Omental fat pad (tissue), 4 donors: ENCODE measurements around the gene SLC38A5. TPM values are rescaled to one million over a fixed set of nuclear protein-coding genes. Genes with fewer than 3 reads are reported as not detected.

Source experiments
- ATAC-seq: fragments of 150-250 bp; one replicate; pipeline ENCODE4 v1.9.1; 2016; ENCODE audit warnings: mild to moderate bottlenecking, moderate library complexity; ENCODE audit not compliant: low FRiP score
- DNase-seq: peaks from one replicate; pipeline ENCODE4 v3.0.0-alpha.2; 2019; ENCODE audit warnings: low spot score
- total RNA-seq, 4 donors: library from RNA; depleted of rRNA; stranded (reverse); fragments of >200 nt; gene quantifications; one replicate each; pipeline ENCODE4 v1.1.0, GENCODE V29; 2016
- TF ChIP-seq, protein P1 (sequence below), 3 donors: fragments of 450-650 bp; IDR thresholded peaks; one replicate each; pipeline ENCODE4 v1.5.1; 2016 to 2017; ENCODE audit warnings: antibody characterized with exemption in 3 of 3, mild to moderate bottlenecking in 3 of 3, moderate library complexity in 2 of 3

Gene SLC38A5
- total RNA-seq, 4 donors from 2014 or later = 2.8 to 11.9 (median 9.6) TPM

DNA sequence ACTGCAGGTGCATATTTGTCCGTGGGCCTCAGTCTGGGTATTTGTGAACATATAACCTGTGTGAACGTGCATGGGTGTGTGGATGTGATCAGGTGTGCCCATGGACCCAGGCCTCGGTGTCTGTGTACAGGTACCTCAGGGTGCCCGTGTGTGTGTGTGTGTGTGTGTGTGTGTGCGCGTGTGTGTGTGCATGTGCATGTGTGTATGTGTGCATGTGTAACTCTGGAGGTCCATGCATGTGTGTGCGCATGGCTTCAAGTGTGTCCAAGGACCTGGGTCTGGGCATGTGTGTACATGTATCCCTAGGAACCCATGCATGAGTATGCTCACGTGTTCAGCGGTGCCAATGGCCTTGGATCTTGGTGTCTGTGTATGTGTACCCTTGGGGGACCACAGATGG is 21.7 kb upstream of the SLC38A5 start:
- ATAC-seq = no peak
- DNase-seq = no peak
- TF ChIP-seq, protein P1, sequence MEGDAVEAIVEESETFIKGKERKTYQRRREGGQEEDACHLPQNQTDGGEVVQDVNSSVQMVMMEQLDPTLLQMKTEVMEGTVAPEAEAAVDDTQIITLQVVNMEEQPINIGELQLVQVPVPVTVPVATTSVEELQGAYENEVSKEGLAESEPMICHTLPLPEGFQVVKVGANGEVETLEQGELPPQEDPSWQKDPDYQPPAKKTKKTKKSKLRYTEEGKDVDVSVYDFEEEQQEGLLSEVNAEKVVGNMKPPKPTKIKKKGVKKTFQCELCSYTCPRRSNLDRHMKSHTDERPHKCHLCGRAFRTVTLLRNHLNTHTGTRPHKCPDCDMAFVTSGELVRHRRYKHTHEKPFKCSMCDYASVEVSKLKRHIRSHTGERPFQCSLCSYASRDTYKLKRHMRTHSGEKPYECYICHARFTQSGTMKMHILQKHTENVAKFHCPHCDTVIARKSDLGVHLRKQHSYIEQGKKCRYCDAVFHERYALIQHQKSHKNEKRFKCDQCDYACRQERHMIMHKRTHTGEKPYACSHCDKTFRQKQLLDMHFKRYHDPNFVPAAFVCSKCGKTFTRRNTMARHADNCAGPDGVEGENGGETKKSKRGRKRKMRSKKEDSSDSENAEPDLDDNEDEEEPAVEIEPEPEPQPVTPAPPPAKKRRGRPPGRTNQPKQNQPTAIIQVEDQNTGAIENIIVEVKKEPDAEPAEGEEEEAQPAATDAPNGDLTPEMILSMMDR (IDR thresholded peaks at IDR 0.05) = no peak

DNA sequence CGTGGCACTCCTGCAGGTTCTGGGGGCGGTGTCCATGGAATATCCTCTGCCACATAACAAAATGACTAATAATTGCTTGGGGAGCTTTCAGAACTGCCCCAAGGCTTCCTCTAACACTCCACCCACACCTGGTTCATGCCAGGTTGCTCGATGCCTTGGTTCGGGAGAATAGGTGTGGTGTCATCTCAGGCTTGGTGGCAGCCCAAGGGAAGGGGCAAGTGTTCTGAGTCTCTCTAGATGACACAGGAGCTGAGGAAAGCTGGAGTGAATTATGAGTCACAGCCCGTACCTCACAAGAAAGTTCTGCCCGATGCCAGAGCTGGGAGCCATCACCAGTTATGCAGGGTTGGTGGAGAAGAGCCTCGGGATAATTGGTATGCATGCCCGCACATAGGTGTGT is 20.6 kb upstream of the SLC38A5 start:
- TF ChIP-seq, protein P1 (IDR thresholded peaks at IDR 0.05) = no peak
- no peak for ATAC-seq
- no peak for DNase-seq

DNA sequence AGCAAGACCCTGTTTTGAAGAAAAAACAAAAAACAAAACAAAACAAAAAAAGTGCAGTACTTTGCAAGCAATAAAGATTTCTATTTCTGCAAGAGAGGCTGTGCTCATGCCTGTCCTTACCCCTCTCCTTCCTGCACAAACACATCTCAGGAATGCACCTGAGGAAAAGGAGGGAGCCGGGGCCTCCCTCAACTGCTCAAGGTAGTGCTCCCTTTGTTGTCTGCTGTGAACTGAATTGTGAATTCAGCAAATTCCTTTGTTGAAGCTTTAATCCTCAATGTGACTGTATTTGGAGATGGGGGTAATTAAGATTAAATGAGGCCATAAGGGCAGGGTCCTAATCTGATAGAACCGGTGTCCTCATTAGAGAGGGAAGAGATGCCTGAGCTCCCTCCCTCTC is 19.8 kb upstream of the SLC38A5 start:
- no peak for DNase-seq

DNA sequence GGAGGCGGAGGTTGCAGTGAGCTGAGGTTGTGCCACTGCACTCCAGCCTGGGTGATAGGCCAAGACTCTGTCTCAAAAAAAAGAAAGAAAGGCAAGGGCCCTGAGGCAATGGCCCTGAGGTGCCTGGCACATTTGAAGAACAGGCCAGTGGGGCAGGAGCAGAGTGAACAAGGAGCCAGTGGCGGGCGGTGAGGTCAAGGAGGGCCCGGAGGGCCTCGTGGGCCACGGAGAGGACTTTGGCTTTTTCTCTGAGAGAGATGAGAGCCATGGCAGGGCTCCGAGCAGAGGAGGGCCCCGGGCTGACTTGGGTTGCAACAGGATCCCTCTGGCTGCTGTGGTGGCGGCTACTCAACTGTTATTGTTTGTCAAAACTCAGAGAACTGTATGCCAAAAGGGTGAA is 19.2 kb upstream of the SLC38A5 start:
- TF ChIP-seq, protein P1 (IDR thresholded peaks at IDR 0.05) = no peak
- ATAC-seq (no peak), DNase-seq (no peak)

More for the DNA sequence above, 19.8 kb upstream of the SLC38A5 start:
- ATAC-seq = no peak
- TF ChIP-seq, protein P1 (IDR thresholded peaks at IDR 0.05) = no peak

DNA sequence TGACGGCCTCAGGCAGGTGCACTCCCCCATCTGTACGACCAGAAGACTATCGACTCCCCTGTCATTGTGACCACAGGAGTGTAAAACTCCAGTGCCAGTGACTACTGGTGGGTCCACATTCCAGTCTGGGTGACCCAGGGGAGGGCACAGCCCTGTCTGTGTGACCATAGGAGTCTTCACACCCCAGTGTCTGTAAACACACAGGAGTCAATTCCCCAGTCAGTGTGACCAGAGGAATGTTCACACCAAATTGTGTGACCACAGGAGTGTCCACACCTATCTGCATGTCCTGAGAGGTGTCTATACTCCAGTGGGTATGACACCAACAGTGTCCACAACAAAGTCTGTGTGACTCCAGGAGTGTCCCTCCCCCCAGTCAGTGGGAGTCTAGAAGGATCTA is 18.0 kb upstream of the SLC38A5 start:
- no peak for DNase-seq
- TF ChIP-seq, protein P1 (IDR thresholded peaks at IDR 0.05) = no peak
- ATAC-seq = no peak

DNA sequence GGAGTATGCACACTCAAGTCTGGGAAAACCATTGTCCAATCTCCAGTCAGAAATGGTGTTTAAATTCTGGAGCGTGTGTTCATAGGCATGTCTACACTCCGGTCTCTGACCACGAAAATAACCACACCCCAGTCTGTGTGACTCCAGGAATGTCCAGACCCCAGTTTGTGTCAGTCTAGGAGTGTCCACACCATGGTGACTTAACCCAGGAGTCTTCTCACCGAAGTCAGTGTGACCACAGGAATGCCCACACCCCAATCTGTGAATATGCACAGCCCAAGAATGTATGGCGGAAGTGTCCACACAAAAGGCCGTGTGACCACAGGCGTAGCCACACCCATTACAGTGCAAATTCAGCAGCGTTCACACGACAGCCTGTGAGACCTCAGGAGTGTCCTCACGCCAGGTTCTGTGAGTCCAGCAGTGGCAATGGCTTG is 17.3 kb upstream of the SLC38A5 start:
- DNase-seq (no peak), ATAC-seq (no peak)
- TF ChIP-seq, protein P1 (IDR thresholded peaks at IDR 0.05) = no peak

DNA sequence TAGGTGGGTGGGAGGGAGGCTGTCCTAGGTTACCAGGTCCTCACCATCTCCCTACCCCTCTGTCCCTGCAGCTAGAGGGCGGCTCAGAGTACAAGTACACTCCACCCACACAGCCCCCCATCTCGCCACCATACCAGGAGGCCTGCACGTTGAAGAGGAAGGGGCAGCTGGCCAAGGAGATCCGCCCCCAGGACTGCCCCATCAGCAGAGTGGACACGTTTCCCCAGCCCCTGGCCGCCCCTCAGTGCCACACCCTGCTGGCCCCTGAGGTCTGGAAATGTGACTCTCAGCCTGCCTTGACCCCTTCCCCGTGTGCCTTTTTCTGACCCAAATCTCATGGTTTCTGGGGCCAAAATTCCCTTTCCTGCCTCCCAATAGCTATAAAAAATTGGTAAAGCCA is 12.5 kb upstream of the SLC38A5 start:
- ATAC-seq (no peak), DNase-seq (no peak)
- TF ChIP-seq, protein P1 (IDR thresholded peaks at IDR 0.05) = no peak
